ENCODE data around the gene CDH23. TPM values are rescaled to one million over a fixed set of nuclear protein-coding genes. Genes with fewer than 3 reads are reported as not detected.

CDH23 gene
- total and polyA plus RNA-seq, 9 of the 15 experiments (the other 6 are each of a cell fraction or from before 2014, with no cell fraction given), result 0.18 to 1.2 (median 0.47) TPM

DNA sequence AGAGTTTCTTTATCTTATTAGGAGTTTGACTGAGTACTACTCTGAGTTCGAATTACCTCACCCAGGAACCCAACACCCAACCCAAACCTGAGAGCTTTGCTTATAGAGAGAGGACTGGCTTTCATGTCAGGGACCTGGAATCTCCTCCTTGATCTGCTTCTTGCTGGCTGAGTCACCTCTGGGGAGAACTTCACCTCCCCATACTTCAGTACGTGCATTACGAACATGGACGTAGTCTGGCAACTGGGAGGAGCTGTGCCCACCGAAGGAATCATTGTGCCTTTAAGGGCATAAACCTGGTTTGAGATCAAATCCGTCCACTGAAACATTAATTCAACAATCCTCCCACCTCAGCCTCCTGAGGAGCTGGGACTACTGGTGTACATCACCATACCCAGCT, 466.5 kb downstream of the CDH23 start (continued):
- TF ChIP-seq, protein P1, sequence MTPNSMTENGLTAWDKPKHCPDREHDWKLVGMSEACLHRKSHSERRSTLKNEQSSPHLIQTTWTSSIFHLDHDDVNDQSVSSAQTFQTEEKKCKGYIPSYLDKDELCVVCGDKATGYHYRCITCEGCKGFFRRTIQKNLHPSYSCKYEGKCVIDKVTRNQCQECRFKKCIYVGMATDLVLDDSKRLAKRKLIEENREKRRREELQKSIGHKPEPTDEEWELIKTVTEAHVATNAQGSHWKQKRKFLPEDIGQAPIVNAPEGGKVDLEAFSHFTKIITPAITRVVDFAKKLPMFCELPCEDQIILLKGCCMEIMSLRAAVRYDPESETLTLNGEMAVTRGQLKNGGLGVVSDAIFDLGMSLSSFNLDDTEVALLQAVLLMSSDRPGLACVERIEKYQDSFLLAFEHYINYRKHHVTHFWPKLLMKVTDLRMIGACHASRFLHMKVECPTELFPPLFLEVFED (CRISPR knock-in tag; conservative IDR thresholded peaks at IDR 0.05), result no peak
- TF ChIP-seq CTBP1 (IDR thresholded peaks at IDR 0.05; ENCODE audit: borderline replicate concordance), result no peak
- no peak for TF ChIP-seq AFF1 (IDR thresholded peaks at IDR 0.05; ENCODE audit: low read depth in 1 of 2, partially characterized antibody in 2 of 2)
- TF ChIP-seq ZNF586 (CRISPR knock-in tag; conservative IDR thresholded peaks at IDR 0.05), result no peak
- peak; percentile 76; the same call in 1 of the 2 replicates for TF ChIP-seq JUND (IDR thresholded peaks at IDR 0.05; ENCODE audit: borderline replicate concordance, low read depth, low read length)
- peak; percentile 62; the same call in 1 of the 3 replicates for TF ChIP-seq JUND (tag; IDR thresholded peaks at IDR 0.05; ENCODE audit: borderline replicate concordance, low read depth, low read length)
- no peak for TF ChIP-seq NCOA1 (IDR thresholded peaks at IDR 0.05; ENCODE audit: low read depth)
- TF ChIP-seq DPF2 (IDR thresholded peaks at IDR 0.05), result peak; percentile 56; the same call in 1 of the 2 replicates
- no peak for TF ChIP-seq EGR1 (conservative IDR thresholded peaks at IDR 0.05)
- no peak for TF ChIP-seq L3MBTL2 (IDR thresholded peaks at IDR 0.05)
- TF ChIP-seq, protein P2, sequence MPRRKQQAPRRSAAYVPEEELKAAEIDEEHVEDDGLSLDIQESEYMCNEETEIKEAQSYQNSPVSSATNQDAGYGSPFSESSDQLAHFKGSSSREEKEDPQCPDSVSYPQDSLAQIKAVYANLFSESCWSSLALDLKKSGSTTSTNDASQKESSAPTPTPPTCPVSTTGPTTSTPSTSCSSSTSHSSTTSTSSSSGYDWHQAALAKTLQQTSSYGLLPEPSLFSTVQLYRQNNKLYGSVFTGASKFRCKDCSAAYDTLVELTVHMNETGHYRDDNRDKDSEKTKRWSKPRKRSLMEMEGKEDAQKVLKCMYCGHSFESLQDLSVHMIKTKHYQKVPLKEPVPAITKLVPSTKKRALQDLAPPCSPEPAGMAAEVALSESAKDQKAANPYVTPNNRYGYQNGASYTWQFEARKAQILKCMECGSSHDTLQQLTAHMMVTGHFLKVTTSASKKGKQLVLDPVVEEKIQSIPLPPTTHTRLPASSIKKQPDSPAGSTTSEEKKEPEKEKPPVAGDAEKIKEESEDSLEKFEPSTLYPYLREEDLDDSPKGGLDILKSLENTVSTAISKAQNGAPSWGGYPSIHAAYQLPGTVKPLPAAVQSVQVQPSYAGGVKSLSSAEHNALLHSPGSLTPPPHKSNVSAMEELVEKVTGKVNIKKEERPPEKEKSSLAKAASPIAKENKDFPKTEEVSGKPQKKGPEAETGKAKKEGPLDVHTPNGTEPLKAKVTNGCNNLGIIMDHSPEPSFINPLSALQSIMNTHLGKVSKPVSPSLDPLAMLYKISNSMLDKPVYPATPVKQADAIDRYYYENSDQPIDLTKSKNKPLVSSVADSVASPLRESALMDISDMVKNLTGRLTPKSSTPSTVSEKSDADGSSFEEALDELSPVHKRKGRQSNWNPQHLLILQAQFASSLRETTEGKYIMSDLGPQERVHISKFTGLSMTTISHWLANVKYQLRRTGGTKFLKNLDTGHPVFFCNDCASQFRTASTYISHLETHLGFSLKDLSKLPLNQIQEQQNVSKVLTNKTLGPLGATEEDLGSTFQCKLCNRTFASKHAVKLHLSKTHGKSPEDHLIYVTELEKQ (CRISPR knock-in tag; IDR thresholded peaks at IDR 0.05), result no peak
- TF ChIP-seq RB1 (IDR thresholded peaks at IDR 0.05; ENCODE audit: low read depth), result 0 out of 2 replicates have a peak, but pooled peaks have one; percentile 20
- no peak for TF ChIP-seq ZFPM2 (CRISPR knock-in tag; IDR thresholded peaks at IDR 0.05)
- TF ChIP-seq ZNF592 (IDR thresholded peaks at IDR 0.05), result peak; percentile 78
- TF ChIP-seq SMARCA4 (IDR thresholded peaks at IDR 0.05), result peak; percentile 52; the same call in 1 of the 2 replicates
